IMR-90 (cell line): ENCODE data around the gene SPP1. TPM values are rescaled to one million over a fixed set of nuclear protein-coding genes. Genes with fewer than 3 reads are reported as not detected.

Experiments used
- ATAC-seq: fragments of 200-7000 bp; cut with Tn5 transposase; 2 replicates; pipeline ENCODE4 v1.9.1; 2020; ENCODE audit warnings: low read depth, mild to moderate bottlenecking, moderate library complexity
- BruUV-seq: library from RNA; stranded (reverse); fragments of 400-500 nt; replicated peaks from 2 replicates; lab custom pipeline; 2021; lab: Mats Ljungman, UMichigan
- CTCF ChIA-PET: fragments of 300-600 bp; formaldehyde crosslinking; extraction: SDS; loops from one replicate; lab custom pipeline; 2021; ENCODE audit warnings: antibody characterized with exemption; lab: Yijun Ruan, JAX
- POLR2A ChIA-PET: fragments of 300-600 bp; sonication (Branson Sonifier 250); formaldehyde crosslinking; loops from one replicate; lab custom pipeline; 2022; ENCODE audit warnings: antibody characterized with exemption; ENCODE audit not compliant: unreplicated experiment; lab: Charles Lee
- DNase-seq: peaks from one replicate; pipeline ENCODE4 v3.0.0; 2013
- H2AFZ ChIP-seq: replicated peaks from 2 replicates; pipeline ENCODE3; 2013; ENCODE audit warnings: low read length, mild to moderate bottlenecking; ENCODE audit not compliant: poor library complexity
- H2AK5ac ChIP-seq: 2 replicates; pipeline ENCODE4 v1.6.1; 2013; ENCODE audit warnings: low read depth, low read length, inconsistent platforms
- H2AK9ac ChIP-seq: replicated peaks from 2 replicates; pipeline ENCODE3; 2013; ENCODE audit warnings: mild to moderate bottlenecking, low read depth, low read length, moderate library complexity; ENCODE audit not compliant: poor library complexity
- H2BK120ac ChIP-seq: 2 replicates; pipeline ENCODE4 v1.6.1; 2013; ENCODE audit warnings: low read depth, low read length, inconsistent platforms
- H2BK15ac ChIP-seq: 3 replicates; pipeline ENCODE4 v1.6.1; 2013; ENCODE audit warnings: low read depth, low read length, inconsistent platforms
- H2BK20ac ChIP-seq: 2 replicates; pipeline ENCODE4 v1.6.1; 2013; ENCODE audit warnings: low read depth, mild to moderate bottlenecking, inconsistent platforms, low read length, moderate library complexity
- H2BK5ac ChIP-seq: 2 replicates; pipeline ENCODE4 v1.6.1; 2013; ENCODE audit warnings: mild to moderate bottlenecking, low read depth, low read length, inconsistent platforms; ENCODE audit not compliant: poor library complexity, severe bottlenecking
- H3K14ac ChIP-seq: replicated peaks from 2 replicates; pipeline ENCODE4 v1.6.1; 2013; ENCODE audit warnings: low read depth, low read length, inconsistent platforms
- H3K18ac ChIP-seq: 2 replicates; pipeline ENCODE4 v1.6.1; 2013; ENCODE audit warnings: low read depth, low read length, control low read depth
- H3K23ac ChIP-seq: 2 replicates; pipeline ENCODE4 v1.6.1; 2013; ENCODE audit warnings: low read depth, low read length, inconsistent platforms
- H3K27ac ChIP-seq: 2 replicates; pipeline ENCODE4 v1.5.1; 2013; ENCODE audit warnings: mild to moderate bottlenecking, control low read depth, low read length; ENCODE audit not compliant: insufficient read depth
- H3K27me3 ChIP-seq: 2 replicates; pipeline ENCODE4 v1.6.1; 2013; ENCODE audit warnings: low read length; ENCODE audit not compliant: control insufficient read depth, insufficient read depth
- H3K36me3 ChIP-seq: 2 replicates; pipeline ENCODE4 v1.6.1; 2013; ENCODE audit warnings: low read length, mixed read lengths; ENCODE audit not compliant: control insufficient read depth, insufficient read depth
- H3K4ac ChIP-seq: 2 replicates; pipeline ENCODE4 v1.6.1; 2013; ENCODE audit warnings: low read depth, low read length, inconsistent platforms
- H3K4me1 ChIP-seq: 2 replicates; pipeline ENCODE4 v1.6.1; 2013; ENCODE audit warnings: low read length, mixed read lengths; ENCODE audit not compliant: control insufficient read depth, insufficient read depth
- H3K4me2 ChIP-seq: 2 replicates; pipeline ENCODE4 v1.6.1; 2013; ENCODE audit warnings: low read depth, mild to moderate bottlenecking, control low read depth, low read length, moderate library complexity
- H3K4me3 ChIP-seq: 2 replicates; pipeline ENCODE4 v1.5.1; 2013; ENCODE audit warnings: low read depth, mild to moderate bottlenecking, control low read depth, low read length, moderate library complexity; ENCODE audit not compliant: insufficient read depth
- H3K56ac ChIP-seq: 2 replicates; pipeline ENCODE4 v1.6.1; 2013; ENCODE audit warnings: low read length, inconsistent platforms; ENCODE audit not compliant: insufficient read depth; ENCODE audit errors: extremely low read depth
- H3K79me1 ChIP-seq, 2 experiments: 2 replicates each; pipeline ENCODE4 v1.6.1; 2013; ENCODE audit warnings: low read length in 2 of 2, inconsistent platforms in 1 of 2, low read depth in 1 of 2
- H3K9ac ChIP-seq: 2 replicates; pipeline ENCODE4 v1.6.1; 2013; ENCODE audit warnings: low read depth, low read length, control low read depth
- H3K9me1 ChIP-seq: 2 replicates; pipeline ENCODE4 v1.6.1; 2013; ENCODE audit warnings: low read length, inconsistent platforms; ENCODE audit not compliant: insufficient read depth
- H3K9me3 ChIP-seq: 2 replicates; pipeline ENCODE4 v1.6.1; 2013; ENCODE audit warnings: low read length; ENCODE audit not compliant: control insufficient read depth, insufficient read depth
- H4K20me1 ChIP-seq: 2 replicates; pipeline ENCODE4 v1.6.1; 2013; ENCODE audit warnings: low read length, inconsistent platforms; ENCODE audit not compliant: insufficient read depth
- H4K5ac ChIP-seq: 2 replicates; pipeline ENCODE4 v1.6.1; 2013; ENCODE audit warnings: mild to moderate bottlenecking, low read depth, low read length, control low read depth
- H4K8ac ChIP-seq, 2 experiments: 2 replicates each; pipeline ENCODE4 v1.6.1; 2013; ENCODE audit warnings: low read depth in 2 of 2, low read length in 2 of 2, control low read depth in 1 of 2, inconsistent platforms in 1 of 2
- H4K91ac ChIP-seq: 2 replicates; pipeline ENCODE4 v1.6.1; 2013; ENCODE audit warnings: low read depth, low read length, inconsistent platforms; ENCODE audit not compliant: insufficient read depth
- BHLHE40 ChIP-seq: fragments of 150-350 bp; IDR thresholded peaks from 2 replicates; pipeline ENCODE4 v1.6.1; 2016; ENCODE audit warnings: mild to moderate bottlenecking, low read depth, low read length
- CEBPB ChIP-seq: IDR thresholded peaks from 2 replicates; pipeline ENCODE4 v1.6.1; 2012; ENCODE audit warnings: low read depth, low read length, improper control_type of control experiment
- CHD1 ChIP-seq: IDR thresholded peaks from 2 replicates; pipeline ENCODE4 v1.6.1; 2012; ENCODE audit warnings: low read depth, low read length, improper control_type of control experiment
- ELK1 ChIP-seq: fragments of 150-350 bp; IDR thresholded peaks from 2 replicates; pipeline ENCODE4 v1.6.1; 2016; ENCODE audit warnings: low read depth, mild to moderate bottlenecking, low read length, moderate library complexity, borderline replicate concordance
- FOS ChIP-seq: fragments of 150-350 bp; IDR thresholded peaks from 2 replicates; pipeline ENCODE4 v1.6.1; 2016; ENCODE audit warnings: low read depth, low read length
- NFE2L2 ChIP-seq: fragments of 150-350 bp; IDR thresholded peaks from 2 replicates; pipeline ENCODE4 v1.6.1; 2016; ENCODE audit warnings: low read depth, mild to moderate bottlenecking, low read length
- RFX5 ChIP-seq: IDR thresholded peaks from 2 replicates; pipeline ENCODE4 v1.8.0; 2012; ENCODE audit warnings: low read depth, mild to moderate bottlenecking, low read length, moderate library complexity
- SMC3 ChIP-seq: fragments of 150-350 bp; IDR thresholded peaks from 2 replicates; pipeline ENCODE4 v1.6.1; 2016; ENCODE audit warnings: low read depth, mild to moderate bottlenecking, antibody characterized with exemption, low read length, moderate library complexity
- WGBS, 2 experiments: methylation state at CpG; one replicate each; pipeline versions ENCODE4 v1.1.5 to v1.1.7; 2013; ENCODE audit warnings: missing lambda C conversion rate in 2 of 2; ENCODE audit not compliant: insufficient read length in 1 of 2; ENCODE audit errors: extremely low coverage in 2 of 2; 5-methylcytosine and 5-hydroxymethylcytosine counted together
- dilution Hi-C: fragments of 300-500 bp; cut with HindIII; formaldehyde crosslinking; loops from one replicate; pipeline ENCODE4 v1.14.3; 2018; ENCODE audit warnings: low sequenced_read_pairs; ENCODE audit not compliant: unreplicated experiment
- in situ Hi-C: fragments of 300-500 bp; cut with MboI; formaldehyde crosslinking; loops from 3 replicates; pipeline ENCODE4 v1.14.3; 2019; ENCODE audit warnings: low sequenced_read_pairs, inconsistent platforms, mixed read lengths
- intact Hi-C: fragments of 100-400 bp; cut with micrococcal nuclease; formaldehyde crosslinking; loops from 2 replicates; pipeline ENCODE4 v1.10.0; 2022
- polyA plus RNA-seq, 3 experiments: library from polyadenylated mRNA; depleted of rRNA; stranded (reverse); fragments of >200 nt; gene quantifications; 2 replicates each; pipeline ENCODE4 v1.2.3, GENCODE V29; 2012; ENCODE audit warnings: low replicate concordance in 1 of 3
- total RNA-seq: library from RNA; depleted of rRNA; stranded (reverse); fragments of >200 nt; gene quantifications from 2 replicates; pipeline ENCODE4 v1.2.3, GENCODE V29; 2012

Gene SPP1
- total and polyA plus RNA-seq, 2 of the 4 experiments (the other 2 are of a cell fraction), result 0.18 to 0.50 TPM

GRCh38 chr4:87937523-87937922 lies 38.0 kb upstream of the SPP1 start:
- no peak overlapping the region for H3K27ac ChIP-seq
- ChIA-PET CTCF (no interaction called here), POLR2A (no interaction called here)
- no peak overlapping the region for H2AK5ac ChIP-seq
- no peak overlapping the region for H3K56ac ChIP-seq
- in situ Hi-C loops, result no loop called here
- H4K8ac ChIP-seq, result no peak overlapping the region
- no peak overlapping the region for H3K4ac ChIP-seq
- no peak overlapping the region for H3K18ac ChIP-seq
- ATAC-seq, result no peak
- H2BK15ac ChIP-seq, result no peak overlapping the region
- no peak overlapping the region for H4K91ac ChIP-seq
- no peak overlapping the region for H3K9ac ChIP-seq
- H3K9me1 ChIP-seq, result no peaks in the 10 kb centered on the region
- no TSS peak for BruUV-seq
- H3K14ac ChIP-seq, result no peak overlapping the region
- no peak for TF ChIP-seq RFX5
- no peak for TF ChIP-seq NFE2L2
- no peak for TF ChIP-seq ELK1
- TF ChIP-seq BHLHE40, result no peak
- TF ChIP-seq CHD1, result no peak
- TF ChIP-seq SMC3, result no peak
- TF ChIP-seq FOS, result no peak
- TF ChIP-seq CEBPB, result no peak
- 100% methylated on average over 1 of the region's 1 CpG; no CpG with 5 or more reads in 1 of the 2 experiments for WGBS, 2 experiments
- H3K9me3 ChIP-seq, result no peaks in the 10 kb centered on the region
- H3K23ac ChIP-seq, result no peak overlapping the region
- peaks cover 1% of the 10 kb centered on the region; the same call in 1 of the 2 replicates for H3K27me3 ChIP-seq
- H2BK5ac ChIP-seq, result no peak overlapping the region
- H4K20me1 ChIP-seq, result no peaks in the 10 kb centered on the region
- no peaks in the 10 kb centered on the region for H3K4me1 ChIP-seq
- H2AK9ac ChIP-seq, result no peak overlapping the region
- intact Hi-C loops, result no loop called here
- no peak overlapping the region for H3K4me3 ChIP-seq
- dilution Hi-C loops, result no loop called here
- no peak overlapping the region for H2AFZ ChIP-seq
- H3K36me3 ChIP-seq, result no peaks in the 10 kb centered on the region
- H2BK20ac ChIP-seq, result no peak overlapping the region
- H4K5ac ChIP-seq, result no peak overlapping the region
- no peak overlapping the region for H2BK120ac ChIP-seq
- H3K79me1 ChIP-seq, result no peaks in the 10 kb centered on the region
- H3K4me2 ChIP-seq, result no peak overlapping the region
- DNase-seq, result no peak
